Endothelial cell of umbilical vein (primary cell): ENCODE data around the gene SH3PXD2B. TPM values are rescaled to one million over a fixed set of nuclear protein-coding genes. Genes with fewer than 3 reads are reported as not detected.

ENCODE experiments used
- BruUV-seq: library from RNA; stranded (reverse); fragments of 400-500 nt; replicated peaks from 2 replicates; lab custom pipeline; 2021; lab: Mats Ljungman, UMichigan
- CTCF ChIA-PET: fragments of 300-600, 350-600 bp; sonication (Branson Sonifier 250); formaldehyde crosslinking; loops from one replicate; lab custom pipeline; 2021; ENCODE audit warnings: antibody characterized with exemption, inconsistent platforms; lab: Charles Lee
- POLR2A ChIA-PET: fragments of 300-600, 350-600 bp; sonication (Branson Sonifier 250); formaldehyde crosslinking; loops from one replicate; lab custom pipeline; 2021; ENCODE audit warnings: antibody characterized with exemption, inconsistent platforms; lab: Charles Lee
- DNase-seq: peaks from one replicate; pipeline ENCODE4 v3.0.0-alpha.2; 2011; ENCODE audit warnings: low read depth, low spot score
- FAIRE-seq: peaks from 2 replicates; lab custom pipeline; 2011; peaks lifted over from hg19 to GRCh38; lab: Jason Lieb, UNC
- H2AFZ ChIP-seq: 2 replicates; pipeline ENCODE4 v1.6.0; 2012; ENCODE audit warnings: low read depth, low read length, control low read depth, inconsistent platforms
- H3K27ac ChIP-seq: 2 replicates; pipeline ENCODE4 v1.5.1; 2011; ENCODE audit warnings: low read depth, mild to moderate bottlenecking, control low read depth, low read length, moderate library complexity; ENCODE audit not compliant: insufficient read depth
- H3K27me3 ChIP-seq, 2 experiments: 2 replicates each; pipeline versions ENCODE4 v1.6.0 to v1.6.1; 2011; ENCODE audit warnings: low read length in 2 of 2, mixed read lengths in 1 of 2; ENCODE audit not compliant: control insufficient read depth in 2 of 2, insufficient read depth in 2 of 2
- H3K36me3 ChIP-seq, 2 experiments: 2 replicates in 1 of 2; 3 replicates in 1 of 2; pipeline ENCODE4 v1.5.1; 2011; ENCODE audit warnings: low read length in 2 of 2, mild to moderate bottlenecking in 1 of 2, moderate library complexity in 1 of 2; ENCODE audit not compliant: control insufficient read depth in 2 of 2, insufficient read depth in 2 of 2; ENCODE audit errors: extremely low read depth in 1 of 2
- H3K4me1 ChIP-seq: 3 replicates; pipeline ENCODE4 v1.5.1; 2011; ENCODE audit warnings: mild to moderate bottlenecking, low read length; ENCODE audit not compliant: control insufficient read depth, insufficient read depth; ENCODE audit errors: extremely low read depth
- H3K4me2 ChIP-seq: 2 replicates; pipeline ENCODE4 v1.6.1; 2011; ENCODE audit warnings: low read length, control low read depth, mixed read lengths; ENCODE audit not compliant: insufficient read depth
- H3K4me3 ChIP-seq, 3 experiments: fragments of 200-600 bp in 1 of 3; sonication (generic), shearing (Covaris generic) in 1 of 3; replicated peaks in 1 of 3; 2 replicates each; pipeline ENCODE4 v1.5.1; 2011 to 2016; ENCODE audit warnings: control low read depth in 3 of 3, low read length in 3 of 3, mild to moderate bottlenecking in 2 of 3, inconsistent platforms in 1 of 3, low read depth in 1 of 3, moderate library complexity in 1 of 3; ENCODE audit not compliant: insufficient read depth in 1 of 3
- H3K79me2 ChIP-seq: 2 replicates; pipeline ENCODE4 v1.6.0; 2012; ENCODE audit warnings: low read length, inconsistent platforms; ENCODE audit not compliant: control insufficient read depth, insufficient read depth
- H3K9ac ChIP-seq: replicated peaks from 2 replicates; pipeline ENCODE3; 2011; ENCODE audit warnings: low read length, control low read depth; ENCODE audit not compliant: insufficient read depth; ENCODE audit errors: extremely low read depth
- H3K9me1 ChIP-seq: replicated peaks from 3 replicates; pipeline ENCODE4 v1.6.0; 2011; ENCODE audit warnings: mild to moderate bottlenecking, low read length; ENCODE audit not compliant: control insufficient read depth, insufficient read depth; ENCODE audit errors: extremely low read depth
- H3K9me3 ChIP-seq: replicated peaks from 2 replicates; pipeline ENCODE4 v1.5.1; 2012; ENCODE audit warnings: low read length, inconsistent platforms; ENCODE audit not compliant: control insufficient read depth, insufficient read depth
- H4K20me1 ChIP-seq: replicated peaks from 2 replicates; pipeline ENCODE3; 2011; ENCODE audit warnings: mild to moderate bottlenecking, low read length; ENCODE audit not compliant: control insufficient read depth, insufficient read depth; ENCODE audit errors: extremely low read depth
- CTCF ChIP-seq, 2 donors: IDR thresholded peaks; 1 replicate in 1 of 2; 2 replicates in 1 of 2; pipeline ENCODE4 v1.5.1; 2011; ENCODE audit warnings: low read length in 2 of 2, mild to moderate bottlenecking in 2 of 2, moderate library complexity in 2 of 2, control low read depth in 1 of 2, inconsistent platforms in 1 of 2, low read depth in 1 of 2; ENCODE audit not compliant: insufficient read depth in 1 of 2; ENCODE audit errors: extremely low read depth in 1 of 2
- EZH2 ChIP-seq: IDR thresholded peaks from 2 replicates; pipeline ENCODE4 v1.6.1; 2012; ENCODE audit warnings: borderline replicate concordance, low read depth, mild to moderate bottlenecking, moderate library complexity, low read length, inconsistent platforms; ENCODE audit not compliant: severe bottlenecking
- FOS ChIP-seq: IDR thresholded peaks from 2 replicates; pipeline ENCODE4 v1.6.1; 2011; ENCODE audit warnings: mild to moderate bottlenecking, low read length, moderate library complexity, borderline replicate concordance; ENCODE audit not compliant: insufficient read depth
- GATA2 ChIP-seq: IDR thresholded peaks from 2 replicates; pipeline ENCODE4 v1.7.0; 2011; ENCODE audit warnings: low read depth, mild to moderate bottlenecking, moderate library complexity, mixed read lengths, low read length; ENCODE audit not compliant: insufficient read length, insufficient read depth
- JUN ChIP-seq: IDR thresholded peaks from 2 replicates; pipeline ENCODE4 v1.6.1; 2011; ENCODE audit warnings: borderline replicate concordance, low read depth; ENCODE audit not compliant: insufficient read length, insufficient read depth
- MYC ChIP-seq: IDR thresholded peaks from one replicate; pipeline ENCODE4 v1.6.1; 2011; ENCODE audit warnings: mild to moderate bottlenecking, low read depth, low read length
- POLR2A ChIP-seq: IDR thresholded peaks from 2 replicates; pipeline ENCODE4 v1.6.1; 2012; ENCODE audit warnings: low read depth, mild to moderate bottlenecking, control low read depth, low read length
- POLR2AphosphoS5 ChIP-seq: IDR thresholded peaks from 2 replicates; pipeline ENCODE4 v1.6.1; 2012; ENCODE audit warnings: low read depth, mild to moderate bottlenecking, control low read depth, low read length, moderate library complexity; ENCODE audit not compliant: insufficient read depth
- dilution Hi-C: fragments of 300-500 bp; cut with MboI; formaldehyde crosslinking; loops from one replicate; pipeline ENCODE4 v1.15.0; 2019; ENCODE audit warnings: low sequenced_read_pairs; ENCODE audit not compliant: extremely low pct_ligation_motif_present
- intact Hi-C: fragments of 100-400 bp; cut with micrococcal nuclease; formaldehyde crosslinking; loops from one replicate; pipeline ENCODE4 v1.10.0; 2022
- polyA plus RNA-seq, 4 experiments: library from polyadenylated mRNA; depleted of rRNA in 3 of 4; stranded (reverse) in 3 of 4; unstranded in 1 of 4; fragments of >200 nt; gene quantifications; 2 replicates each; pipeline versions ENCODE4 v1.2.1 to v1.2.3, GENCODE V29; 2011 to 2012; ENCODE audit warnings: missing spikeins in 1 of 4
- total RNA-seq: library from RNA; stranded (reverse); gene quantifications from 2 replicates; pipeline ENCODE4 v1.2.3, GENCODE V29; 2021
- TF ChIP-seq, protein P1 (sequence below): IDR thresholded peaks from 2 replicates; pipeline ENCODE4 v1.6.1; 2011; ENCODE audit not compliant: insufficient read depth, insufficient read length

SH3PXD2B gene
- total and polyA plus RNA-seq, 2 donors (not counting 3 experiments of a cell fraction or from before 2014, with no cell fraction given): 23.5 to 66.3 TPM

GRCh38 chr5:172479784-172480115 lies 25.4 kb upstream of the SH3PXD2B start:
- DNase-seq (no peak), FAIRE-seq (no peak)
- ChIA-PET POLR2A (no interaction called here), CTCF (interaction anchor here (0.7 to 6.2 kb wide), 3 partner anchors 215 to 226 kb away, joined by 3 to 81 read pairs (median 8); no protein-coding TSS in a partner anchor)
- Histone ChIP-seq H3K79me2 (no peaks in the 10 kb centered on the region), H3K9ac (no peak overlapping the region), H3K36me3 (no peaks in the 10 kb centered on the region), H3K27ac (no peak overlapping the region), H3K4me3 (no peak overlapping the region), H4K20me1 (no peaks in the 10 kb centered on the region), H3K9me3 (no peaks in the 10 kb centered on the region), H3K9me1 (no peaks in the 10 kb centered on the region), H2AFZ (no peak overlapping the region), H3K27me3 (no peaks in the 10 kb centered on the region), H3K4me1 (no peaks in the 10 kb centered on the region), H3K4me2 (no peak overlapping the region)
- BruUV-seq: no TSS peak
- intact Hi-C loops: loop anchor here (1.0 kb wide), 1 partner anchor 218 kb away; no protein-coding TSS in a partner anchor
- dilution Hi-C loops: no loop called here
- TF ChIP-seq EZH2 (no peak), JUN (no peak), POLR2AphosphoS5 (no peak), CTCF (IDR thresholded peaks at IDR 0.05; ENCODE audit: extremely low read depth in 1 of 2, insufficient read depth in 1 of 2, low read depth in 1 of 2, low read length in 2 of 2) (no peak), FOS (no peak), GATA2 (no peak), MYC (no peak), POLR2A (no peak)
- TF ChIP-seq, protein P1, sequence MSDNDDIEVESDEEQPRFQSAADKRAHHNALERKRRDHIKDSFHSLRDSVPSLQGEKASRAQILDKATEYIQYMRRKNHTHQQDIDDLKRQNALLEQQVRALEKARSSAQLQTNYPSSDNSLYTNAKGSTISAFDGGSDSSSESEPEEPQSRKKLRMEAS: no peak
